ENCODE data around the gene SOS2.

DNA sequence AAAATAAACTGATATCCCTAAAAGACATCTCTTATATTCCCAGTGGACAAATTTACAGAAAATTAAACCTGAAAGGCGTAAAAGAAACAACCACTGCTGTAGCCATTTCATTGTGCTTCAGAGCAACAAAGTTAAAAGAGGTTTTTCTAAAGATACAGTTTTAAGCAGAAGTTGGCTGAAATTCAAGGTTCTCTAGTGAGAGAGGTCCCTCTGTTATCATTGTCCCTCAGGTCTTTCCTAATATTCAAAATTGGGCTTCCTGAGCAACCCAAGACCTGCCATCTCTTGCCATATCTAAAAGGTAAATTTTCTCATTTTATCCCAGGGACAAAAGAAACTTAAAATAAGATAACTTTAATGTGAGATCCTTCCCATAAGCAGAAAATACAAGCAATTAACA is 10.7 kb upstream of the SOS2 start:
- TF ChIP-seq EP300 (IDR thresholded peaks at IDR 0.05; ENCODE audit: low read depth), result no peak
- TF ChIP-seq, protein P1, sequence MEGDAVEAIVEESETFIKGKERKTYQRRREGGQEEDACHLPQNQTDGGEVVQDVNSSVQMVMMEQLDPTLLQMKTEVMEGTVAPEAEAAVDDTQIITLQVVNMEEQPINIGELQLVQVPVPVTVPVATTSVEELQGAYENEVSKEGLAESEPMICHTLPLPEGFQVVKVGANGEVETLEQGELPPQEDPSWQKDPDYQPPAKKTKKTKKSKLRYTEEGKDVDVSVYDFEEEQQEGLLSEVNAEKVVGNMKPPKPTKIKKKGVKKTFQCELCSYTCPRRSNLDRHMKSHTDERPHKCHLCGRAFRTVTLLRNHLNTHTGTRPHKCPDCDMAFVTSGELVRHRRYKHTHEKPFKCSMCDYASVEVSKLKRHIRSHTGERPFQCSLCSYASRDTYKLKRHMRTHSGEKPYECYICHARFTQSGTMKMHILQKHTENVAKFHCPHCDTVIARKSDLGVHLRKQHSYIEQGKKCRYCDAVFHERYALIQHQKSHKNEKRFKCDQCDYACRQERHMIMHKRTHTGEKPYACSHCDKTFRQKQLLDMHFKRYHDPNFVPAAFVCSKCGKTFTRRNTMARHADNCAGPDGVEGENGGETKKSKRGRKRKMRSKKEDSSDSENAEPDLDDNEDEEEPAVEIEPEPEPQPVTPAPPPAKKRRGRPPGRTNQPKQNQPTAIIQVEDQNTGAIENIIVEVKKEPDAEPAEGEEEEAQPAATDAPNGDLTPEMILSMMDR (IDR thresholded peaks at IDR 0.05), result no peak
